DMS114 treated with DMSO at 0.1 percent for 48 hours (cell line): ENCODE measurements around the gene ZNF724.
"Not testable (repeated sequence)": the region's sequence is repeated elsewhere in the genome, so short reads cannot be mapped to it uniquely, and the experiment has no call there.

Experiments used
- DNase-seq: peaks from one replicate; lab custom pipeline; 2025; ENCODE audit not compliant: unreplicated experiment; lab: John Stamatoyannopoulos, UW

The ZNF724 gene

DNA sequence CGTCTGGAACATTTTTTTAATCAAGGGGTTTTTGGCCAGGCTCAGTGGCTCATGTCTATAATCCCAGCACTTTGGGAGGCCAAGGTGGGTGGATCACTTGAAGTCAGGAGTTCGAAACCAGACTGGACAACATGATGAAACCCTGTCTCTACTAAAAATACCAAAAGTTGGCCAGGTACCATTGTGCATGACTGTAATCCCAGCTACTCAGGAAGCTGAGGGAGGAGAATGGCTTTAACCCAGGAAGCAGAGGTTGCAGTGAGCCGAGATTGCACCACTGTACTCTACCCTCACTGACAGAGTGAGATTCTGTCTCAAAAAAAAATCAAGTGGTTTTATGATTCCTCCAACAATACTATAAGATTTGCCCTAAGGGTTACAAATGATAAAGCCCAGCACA, 3.1 kb upstream of the ZNF724 start:
- DNase-seq, result not testable (repeated sequence)

DNA sequence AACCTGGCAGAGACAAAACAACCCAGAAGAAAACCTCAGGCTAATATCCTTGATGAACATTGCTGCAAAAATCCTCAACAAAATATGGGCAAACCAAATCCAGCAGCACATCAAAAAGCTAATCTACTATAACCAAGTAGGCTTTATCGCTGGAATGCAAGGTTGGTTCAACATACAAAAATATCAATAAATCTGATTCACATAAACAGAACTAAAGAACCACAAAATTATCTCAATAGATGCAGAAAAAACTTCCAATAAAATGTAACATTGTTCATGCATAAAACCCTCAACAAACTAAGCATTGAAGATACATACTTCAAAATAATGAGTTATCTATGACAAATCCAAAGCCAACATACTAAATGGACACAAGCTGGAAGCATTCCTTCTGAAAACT, 8.8 kb downstream of the ZNF724 start:
- no peak for DNase-seq

DNA sequence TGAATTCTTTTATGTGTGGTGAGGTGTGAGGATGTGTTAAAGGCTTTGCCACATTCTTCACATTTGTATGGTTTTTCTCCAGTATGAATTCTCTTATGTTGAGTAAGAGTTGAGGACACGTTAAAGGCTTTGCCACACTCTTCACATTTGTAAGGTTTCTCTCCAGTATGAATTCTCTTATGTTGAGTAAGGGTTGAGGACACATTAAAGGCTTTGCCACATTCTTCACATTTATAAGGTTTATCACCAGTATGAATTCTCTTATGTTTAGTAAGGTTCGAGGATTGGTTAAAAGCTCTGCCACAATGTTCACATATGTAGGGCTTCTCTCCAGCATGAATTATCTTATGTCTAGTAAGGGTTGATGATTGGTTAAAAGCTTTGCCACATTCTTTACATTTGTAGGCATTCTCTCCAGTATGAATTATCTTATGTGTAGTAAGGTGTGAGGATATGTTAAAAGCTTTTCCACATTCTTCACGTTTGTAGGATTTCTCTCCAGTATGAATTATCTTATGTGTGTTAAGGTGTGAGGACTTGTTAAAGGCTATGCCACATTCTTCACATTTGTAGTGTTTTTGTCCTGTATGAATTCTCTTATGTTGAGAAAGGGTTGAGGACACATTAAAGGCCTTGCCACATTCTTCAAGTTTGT, 27.1 kb downstream of the ZNF724 start:
- DNase-seq, result no peak

DNA sequence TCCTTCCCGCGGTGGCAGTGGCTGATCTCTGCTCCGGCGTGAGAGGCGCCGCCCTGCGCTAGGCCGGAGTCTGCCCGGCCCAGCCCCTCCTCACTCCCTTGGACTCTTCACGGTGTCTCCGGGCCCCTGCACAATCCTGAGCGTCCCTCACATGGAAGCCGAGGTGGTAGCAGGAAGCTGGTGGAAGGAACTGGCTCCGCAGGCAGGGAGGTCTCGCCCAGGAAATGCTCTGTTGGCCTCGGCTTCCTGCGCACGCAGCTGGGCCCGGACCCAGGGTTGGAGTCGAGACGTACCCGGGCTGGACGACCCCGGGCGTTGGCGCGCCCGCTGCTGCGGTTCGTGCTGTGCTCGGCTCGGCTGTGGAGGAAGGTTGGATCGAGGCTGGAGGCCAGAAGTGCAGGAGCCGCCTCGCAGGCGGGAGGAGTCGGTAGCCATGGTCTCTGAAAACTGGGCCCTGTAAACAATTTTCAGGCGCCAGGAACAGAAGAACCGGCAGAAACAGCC, 46.3 kb downstream of the ZNF724 start:
- DNase-seq, result no peak

DNA sequence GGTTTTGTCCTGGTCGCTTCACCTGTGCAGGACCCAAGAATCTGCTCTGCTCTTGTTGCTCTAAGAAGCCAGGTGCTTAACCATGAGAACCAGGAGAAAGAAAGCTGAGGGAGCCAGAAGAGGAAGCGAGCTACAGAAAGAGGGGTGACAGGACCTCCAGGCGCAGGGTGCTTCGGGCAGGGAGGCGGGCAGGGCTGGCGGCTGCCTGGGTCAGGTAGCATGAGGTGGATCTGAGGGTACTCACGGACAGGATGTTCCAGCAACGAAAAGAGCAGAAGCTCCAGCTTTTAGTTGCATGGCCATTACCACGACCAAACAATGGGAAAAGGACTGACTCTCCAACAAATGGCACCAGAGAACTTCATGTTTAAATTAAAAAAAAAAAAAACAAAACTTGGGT, 59.9 kb downstream of the ZNF724 start:
- no peak for DNase-seq

DNA sequence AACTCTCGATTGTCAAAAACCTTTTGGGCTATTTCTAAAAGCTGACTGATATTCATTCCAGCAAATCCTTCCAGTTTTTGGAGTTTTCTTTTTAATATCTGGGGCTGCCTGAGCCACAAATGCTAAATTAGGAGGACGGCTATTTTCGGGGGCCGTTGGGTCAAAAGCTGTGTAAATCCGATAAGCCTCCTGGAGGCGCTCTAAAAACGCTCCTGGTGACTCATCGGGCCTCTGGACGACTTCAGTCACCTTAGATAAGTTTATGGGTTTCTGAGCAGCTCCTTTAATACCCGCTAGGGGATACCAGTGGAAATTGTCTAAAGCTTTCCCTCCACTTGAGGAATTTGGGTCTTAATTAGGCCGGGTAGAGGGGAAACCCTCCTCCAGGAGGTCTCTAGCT, 66.9 kb downstream of the ZNF724 start:
- no peak for DNase-seq
